ENCODE data around the gene TNFRSF4.

The TNFRSF4 gene

GRCh38 chr1:1205769-1206375 is 8.1 kb downstream of the TNFRSF4 start:
- peak overlapping the region; percentile 58 for H3K4me3 Mint-ChIP-seq
- ATAC-seq (replicated peaks; ENCODE audit: extremely low read depth, poor library complexity, severe bottlenecking) (no peak), DNase-seq (ENCODE audit: low spot score in 2 of 2) (no peak)
- no peaks in the 10 kb centered on the region for H3K9me3 Mint-ChIP-seq
- H3K36me3 Mint-ChIP-seq (ENCODE audit: insufficient read depth), result peaks cover 4% of the 10 kb centered on the region
- peaks cover 20% of the 10 kb centered on the region for H3K4me1 Mint-ChIP-seq
- H3K27ac Mint-ChIP-seq (ENCODE audit: low read depth), result no peak overlapping the region
- no peaks in the 10 kb centered on the region for H3K27me3 Mint-ChIP-seq

GRCh38 chr1:1204998-1205768 is 8.8 kb downstream of the TNFRSF4 start:
- Mint-ChIP-seq H3K27ac (ENCODE audit: low read depth) (peak overlapping the region; percentile 57), H3K9me3 (no peaks in the 10 kb centered on the region), H3K36me3 (ENCODE audit: insufficient read depth) (peaks cover 4% of the 10 kb centered on the region), H3K27me3 (no peaks in the 10 kb centered on the region), H3K4me1 (peaks cover 20% of the 10 kb centered on the region), H3K4me3 (no peak overlapping the region)
- ATAC-seq (replicated peaks; ENCODE audit: extremely low read depth, poor library complexity, severe bottlenecking) (no peak), DNase-seq (ENCODE audit: low spot score in 2 of 2) (no peak)

- ATAC-seq (replicated peaks; ENCODE audit: extremely low read depth, poor library complexity, severe bottlenecking), result no peak
- no peak overlapping the region for H3K4me3 Mint-ChIP-seq
- H3K9me3 Mint-ChIP-seq, result no peaks in the 10 kb centered on the region
- H3K27me3 Mint-ChIP-seq, result no peaks in the 10 kb centered on the region
- H3K4me1 Mint-ChIP-seq, result peaks cover 20% of the 10 kb centered on the region
- H3K36me3 Mint-ChIP-seq (ENCODE audit: insufficient read depth), result peaks cover 4% of the 10 kb centered on the region
- DNase-seq (ENCODE audit: low spot score in 2 of 2), result no peak
- peak overlapping the region; percentile 57 for H3K27ac Mint-ChIP-seq (ENCODE audit: low read depth)
Measured at GRCh38 chr1:1204425-1204920, 9.5 kb downstream of the TNFRSF4 start.

- no peak for ATAC-seq (replicated peaks; ENCODE audit: extremely low read depth, poor library complexity, severe bottlenecking)
- H3K27ac Mint-ChIP-seq (ENCODE audit: low read depth), result no peak overlapping the region
- H3K4me1 Mint-ChIP-seq, result peaks cover 16% of the 10 kb centered on the region
- peaks cover 4% of the 10 kb centered on the region for H3K36me3 Mint-ChIP-seq (ENCODE audit: insufficient read depth)
- H3K9me3 Mint-ChIP-seq, result no peaks in the 10 kb centered on the region
- no peak overlapping the region for H3K4me3 Mint-ChIP-seq
- H3K27me3 Mint-ChIP-seq, result no peaks in the 10 kb centered on the region
- DNase-seq (ENCODE audit: low spot score in 2 of 2), result no peak
Measured at GRCh38 chr1:1203561-1204424, 10.2 kb downstream of the TNFRSF4 start.

- no peaks in the 10 kb centered on the region for H3K27me3 Mint-ChIP-seq
- H3K36me3 Mint-ChIP-seq (ENCODE audit: insufficient read depth), result no peaks in the 10 kb centered on the region
- H3K4me1 Mint-ChIP-seq, result peaks cover 8% of the 10 kb centered on the region
- no peak for ATAC-seq (replicated peaks; ENCODE audit: extremely low read depth, poor library complexity, severe bottlenecking)
- no peaks in the 10 kb centered on the region for H3K9me3 Mint-ChIP-seq
- H3K4me3 Mint-ChIP-seq, result no peak overlapping the region
- H3K27ac Mint-ChIP-seq (ENCODE audit: low read depth), result peak overlapping the region; percentile 44
- no peak for DNase-seq (ENCODE audit: low spot score in 2 of 2)
Measured at GRCh38 chr1:1202831-1203560, 11.0 kb downstream of the TNFRSF4 start.

- H3K4me1 Mint-ChIP-seq, result no peaks in the 10 kb centered on the region
- peak; percentile 84 for ATAC-seq (replicated peaks; ENCODE audit: extremely low read depth, poor library complexity, severe bottlenecking)
- H3K27me3 Mint-ChIP-seq, result no peaks in the 10 kb centered on the region
- no peaks in the 10 kb centered on the region for H3K36me3 Mint-ChIP-seq (ENCODE audit: insufficient read depth)
- no peaks in the 10 kb centered on the region for H3K9me3 Mint-ChIP-seq
- peak; percentile 58 to 80 for DNase-seq (ENCODE audit: low spot score in 2 of 2)
- peak overlapping the region; percentile 59 for H3K4me3 Mint-ChIP-seq
- no peak overlapping the region for H3K27ac Mint-ChIP-seq (ENCODE audit: low read depth)
Measured at GRCh38 chr1:1200876-1201810, 12.8 kb downstream of the TNFRSF4 start.

GRCh38 chr1:1199961-1200875 is 13.7 kb downstream of the TNFRSF4 start:
- Mint-ChIP-seq H3K27ac (ENCODE audit: low read depth) (peak overlapping the region; percentile 19), H3K4me3 (peak overlapping the region; percentile 59), H3K27me3 (no peaks in the 10 kb centered on the region), H3K4me1 (no peaks in the 10 kb centered on the region), H3K36me3 (ENCODE audit: insufficient read depth) (no peaks in the 10 kb centered on the region), H3K9me3 (peaks cover under 1% of the 10 kb centered on the region)
- ATAC-seq (replicated peaks; ENCODE audit: extremely low read depth, poor library complexity, severe bottlenecking) (no peak), DNase-seq (ENCODE audit: low spot score in 2 of 2) (no peak)

- Mint-ChIP-seq H3K9me3 (peaks cover 9% of the 10 kb centered on the region), H3K27me3 (no peaks in the 10 kb centered on the region), H3K4me3 (peak overlapping the region; percentile 59), H3K27ac (ENCODE audit: low read depth) (peak overlapping the region; percentile 19), H3K36me3 (ENCODE audit: insufficient read depth) (no peaks in the 10 kb centered on the region), H3K4me1 (no peaks in the 10 kb centered on the region)
- DNase-seq (ENCODE audit: low spot score in 2 of 2) (no peak), ATAC-seq (replicated peaks; ENCODE audit: extremely low read depth, poor library complexity, severe bottlenecking) (no peak)
Measured at GRCh38 chr1:1199141-1199960, 14.6 kb downstream of the TNFRSF4 start.

- no peak overlapping the region for H3K27ac Mint-ChIP-seq (ENCODE audit: low read depth)
- H3K9me3 Mint-ChIP-seq, result peaks cover 10% of the 10 kb centered on the region
- no peaks in the 10 kb centered on the region for H3K27me3 Mint-ChIP-seq
- no peak for DNase-seq (ENCODE audit: low spot score in 2 of 2)
- no peaks in the 10 kb centered on the region for H3K36me3 Mint-ChIP-seq (ENCODE audit: insufficient read depth)
- H3K4me1 Mint-ChIP-seq, result no peaks in the 10 kb centered on the region
- ATAC-seq (replicated peaks; ENCODE audit: extremely low read depth, poor library complexity, severe bottlenecking), result no peak
- no peak overlapping the region for H3K4me3 Mint-ChIP-seq
Measured at GRCh38 chr1:1198423-1199140, 15.4 kb downstream of the TNFRSF4 start.

Data from central memory CD8-positive, alpha-beta T cell (primary cell).